ENCODE data around the gene FAM149A. TPM values are rescaled to one million over a fixed set of nuclear protein-coding genes. Genes with fewer than 3 reads are reported as not detected.

The FAM149A gene
- total RNA-seq, 1 experiment from 2014 or later, result 1.3 TPM

DNA sequence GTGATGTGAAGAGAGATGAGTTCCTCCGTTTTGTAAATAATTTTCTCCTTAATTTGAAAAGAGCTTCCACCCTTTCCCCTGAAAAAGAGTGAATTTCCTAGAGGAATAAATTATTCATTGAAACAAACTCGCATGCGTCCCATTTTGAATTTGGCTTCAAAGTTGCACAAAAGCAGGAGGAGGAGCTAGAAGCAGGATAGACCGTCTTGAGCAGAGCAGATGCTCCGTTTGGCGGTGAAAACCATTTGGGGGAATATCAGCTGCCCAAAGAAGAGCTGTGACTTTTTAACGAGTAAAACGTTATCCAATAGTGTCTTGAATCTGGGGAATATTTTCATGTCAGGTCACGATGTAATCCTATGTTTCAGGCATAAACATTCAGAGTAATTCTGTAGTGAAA is 42.0 kb downstream of the FAM149A start:
- Mint-ChIP-seq H3K9me3 (ENCODE audit: unreplicated experiment) (no peaks in the 10 kb centered on the region), H3K27ac (ENCODE audit: low read depth, unreplicated experiment) (no peak overlapping the region), H3K36me3 (ENCODE audit: insufficient read depth, unreplicated experiment) (no peaks in the 10 kb centered on the region), H3K4me1 (ENCODE audit: insufficient read depth, unreplicated experiment) (no peaks in the 10 kb centered on the region), H3K27me3 (ENCODE audit: insufficient read depth, unreplicated experiment) (no peaks in the 10 kb centered on the region), H3K4me3 (ENCODE audit: unreplicated experiment) (no peak overlapping the region)
- intact Hi-C loops (cut with micrococcal nuclease), result no loop called here
- TF ChIP-seq, protein P1, sequence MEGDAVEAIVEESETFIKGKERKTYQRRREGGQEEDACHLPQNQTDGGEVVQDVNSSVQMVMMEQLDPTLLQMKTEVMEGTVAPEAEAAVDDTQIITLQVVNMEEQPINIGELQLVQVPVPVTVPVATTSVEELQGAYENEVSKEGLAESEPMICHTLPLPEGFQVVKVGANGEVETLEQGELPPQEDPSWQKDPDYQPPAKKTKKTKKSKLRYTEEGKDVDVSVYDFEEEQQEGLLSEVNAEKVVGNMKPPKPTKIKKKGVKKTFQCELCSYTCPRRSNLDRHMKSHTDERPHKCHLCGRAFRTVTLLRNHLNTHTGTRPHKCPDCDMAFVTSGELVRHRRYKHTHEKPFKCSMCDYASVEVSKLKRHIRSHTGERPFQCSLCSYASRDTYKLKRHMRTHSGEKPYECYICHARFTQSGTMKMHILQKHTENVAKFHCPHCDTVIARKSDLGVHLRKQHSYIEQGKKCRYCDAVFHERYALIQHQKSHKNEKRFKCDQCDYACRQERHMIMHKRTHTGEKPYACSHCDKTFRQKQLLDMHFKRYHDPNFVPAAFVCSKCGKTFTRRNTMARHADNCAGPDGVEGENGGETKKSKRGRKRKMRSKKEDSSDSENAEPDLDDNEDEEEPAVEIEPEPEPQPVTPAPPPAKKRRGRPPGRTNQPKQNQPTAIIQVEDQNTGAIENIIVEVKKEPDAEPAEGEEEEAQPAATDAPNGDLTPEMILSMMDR (IDR thresholded peaks at IDR 0.05; ENCODE audit: unreplicated experiment), result no peak
- ChIA-PET CTCF (interaction anchor here (1.6 kb wide), 1 partner anchor 9 kb away, joined by 10 read pairs; no protein-coding TSS in a partner anchor), POLR2A (interaction anchor here (0.9 kb wide), 1 partner anchor 43 kb away, joined by 3 read pairs; no protein-coding TSS in a partner anchor)
- BruUV-seq (replicated peaks), result no TSS peak
- no peak for DNase-seq (ENCODE audit: unreplicated experiment)

DNA sequence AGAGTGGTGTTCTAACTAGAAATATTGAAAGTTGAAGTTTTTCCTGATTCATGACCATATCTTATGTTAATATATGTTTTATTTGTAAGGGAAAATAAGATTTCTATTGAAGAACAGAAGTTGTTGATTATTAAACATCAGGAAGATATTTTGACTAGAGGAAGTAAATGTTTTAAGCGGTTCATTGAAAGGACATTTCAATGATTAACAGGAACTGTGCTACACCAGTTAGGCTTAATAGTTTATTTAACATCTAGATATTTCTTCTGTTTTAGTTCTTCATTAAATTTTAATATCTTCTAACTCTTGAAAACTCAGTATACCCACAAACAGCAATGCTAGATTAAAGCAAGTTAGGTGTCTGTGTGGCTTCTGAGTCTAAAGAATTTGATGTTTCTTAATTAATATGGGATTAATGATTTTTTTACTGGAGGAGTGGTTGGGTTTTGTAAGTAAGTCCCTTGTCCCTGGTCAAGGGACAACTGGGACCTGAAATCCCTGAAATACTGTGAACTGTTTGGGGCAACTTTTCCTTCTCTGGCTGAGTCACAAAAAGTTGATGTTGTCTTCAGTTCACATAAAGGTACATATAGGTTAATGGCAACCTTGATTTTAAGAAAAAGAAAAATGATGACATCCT is 44.0 kb downstream of the FAM149A start:
- no TSS peak for BruUV-seq (replicated peaks)
- ChIA-PET POLR2A (no interaction called here), CTCF (no interaction called here)
- Mint-ChIP-seq H3K27me3 (ENCODE audit: insufficient read depth, unreplicated experiment) (no peaks in the 10 kb centered on the region), H3K4me3 (ENCODE audit: unreplicated experiment) (no peak overlapping the region), H3K9me3 (ENCODE audit: unreplicated experiment) (no peaks in the 10 kb centered on the region), H3K4me1 (ENCODE audit: insufficient read depth, unreplicated experiment) (no peaks in the 10 kb centered on the region), H3K27ac (ENCODE audit: low read depth, unreplicated experiment) (no peak overlapping the region), H3K36me3 (ENCODE audit: insufficient read depth, unreplicated experiment) (no peaks in the 10 kb centered on the region)
- no peak for DNase-seq (ENCODE audit: unreplicated experiment)
- intact Hi-C loops (cut with micrococcal nuclease), result no loop called here
- TF ChIP-seq, protein P1 (IDR thresholded peaks at IDR 0.05; ENCODE audit: unreplicated experiment), result no peak

DNA sequence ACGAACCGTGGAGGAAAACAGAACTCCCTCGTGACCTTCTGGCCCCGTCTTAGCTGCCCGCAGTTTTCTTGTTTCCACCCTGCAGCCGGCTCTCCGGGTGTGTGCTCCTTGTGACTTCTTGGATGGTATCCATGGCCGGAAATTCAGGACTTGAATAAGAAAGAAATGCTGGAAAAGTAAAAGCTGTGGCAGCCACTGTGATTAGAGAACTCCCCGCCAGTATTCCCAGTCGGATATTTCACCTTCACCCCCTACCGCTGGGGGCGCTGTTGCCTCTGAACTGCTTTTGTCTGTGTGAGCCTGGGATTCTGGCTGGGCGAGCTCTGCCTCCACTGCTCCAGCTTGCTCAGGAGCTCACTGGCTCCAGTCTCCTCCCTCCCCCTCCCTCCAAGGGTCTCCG is 45.4 kb downstream of the FAM149A start:
- CTCF ChIA-PET, result interaction anchor here (0.7 to 1.4 kb wide), 5 partner anchors 10 to 125 kb away, joined by 3 to 6 read pairs (median 4); no protein-coding TSS in a partner anchor
- no TSS peak for BruUV-seq (replicated peaks)
- POLR2A ChIA-PET, result no interaction called here
- peak; percentile 54 for DNase-seq (ENCODE audit: unreplicated experiment)
- Mint-ChIP-seq H3K9me3 (ENCODE audit: unreplicated experiment) (no peaks in the 10 kb centered on the region), H3K27ac (ENCODE audit: low read depth, unreplicated experiment) (no peak overlapping the region), H3K4me3 (ENCODE audit: unreplicated experiment) (no peak overlapping the region), H3K36me3 (ENCODE audit: insufficient read depth, unreplicated experiment) (no peaks in the 10 kb centered on the region), H3K27me3 (ENCODE audit: insufficient read depth, unreplicated experiment) (no peaks in the 10 kb centered on the region), H3K4me1 (ENCODE audit: insufficient read depth, unreplicated experiment) (no peaks in the 10 kb centered on the region)
- TF ChIP-seq, protein P1 (IDR thresholded peaks at IDR 0.05; ENCODE audit: unreplicated experiment), result peak; percentile 23
- intact Hi-C loops (cut with micrococcal nuclease), result no loop called here

DNA sequence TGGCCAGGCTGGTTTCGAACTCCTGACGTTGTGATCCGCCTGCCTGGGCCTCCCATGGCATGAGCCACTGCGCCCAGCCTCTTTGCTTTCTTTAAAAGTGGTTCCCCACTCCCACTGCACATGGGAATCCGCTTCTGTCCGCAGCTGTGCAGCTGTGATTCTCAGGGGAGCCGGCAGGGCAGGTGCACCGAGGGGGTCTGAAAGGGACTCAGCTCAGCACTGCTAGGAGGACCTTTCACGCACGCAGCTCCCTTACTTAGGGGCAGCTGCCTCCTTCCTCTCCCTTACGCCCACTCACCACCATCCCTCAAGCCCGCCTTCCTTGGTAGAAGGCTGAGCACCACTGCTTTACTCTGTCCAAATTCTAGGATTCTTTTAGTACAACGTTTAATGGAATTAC is 46.4 kb downstream of the FAM149A start:
- H3K27me3 Mint-ChIP-seq (ENCODE audit: insufficient read depth, unreplicated experiment), result no peaks in the 10 kb centered on the region
- CTCF ChIA-PET, result interaction anchor here (0.6 kb wide), 1 partner anchor 1404 kb away, joined by 3 read pairs; no protein-coding TSS in a partner anchor
- POLR2A ChIA-PET, result no interaction called here
- H3K27ac Mint-ChIP-seq (ENCODE audit: low read depth, unreplicated experiment), result no peak overlapping the region
- no peaks in the 10 kb centered on the region for H3K36me3 Mint-ChIP-seq (ENCODE audit: insufficient read depth, unreplicated experiment)
- no peak overlapping the region for H3K4me3 Mint-ChIP-seq (ENCODE audit: unreplicated experiment)
- no peaks in the 10 kb centered on the region for H3K9me3 Mint-ChIP-seq (ENCODE audit: unreplicated experiment)
- TF ChIP-seq, protein P1 (IDR thresholded peaks at IDR 0.05; ENCODE audit: unreplicated experiment), result no peak
- no peak for DNase-seq (ENCODE audit: unreplicated experiment)
- intact Hi-C loops (cut with micrococcal nuclease), result no loop called here
- H3K4me1 Mint-ChIP-seq (ENCODE audit: insufficient read depth, unreplicated experiment), result peaks cover 6% of the 10 kb centered on the region
- no TSS peak for BruUV-seq (replicated peaks)
